ENCODE data around the gene HSPB1. TPM values are rescaled to one million over a fixed set of nuclear protein-coding genes. Genes with fewer than 3 reads are reported as not detected.

HSPB1 gene
- total and polyA plus RNA-seq, 2 of the 13 experiments (the other 11 are each of a cell fraction or from before 2014, with no cell fraction given): 21.0 to 38.6 TPM

DNA sequence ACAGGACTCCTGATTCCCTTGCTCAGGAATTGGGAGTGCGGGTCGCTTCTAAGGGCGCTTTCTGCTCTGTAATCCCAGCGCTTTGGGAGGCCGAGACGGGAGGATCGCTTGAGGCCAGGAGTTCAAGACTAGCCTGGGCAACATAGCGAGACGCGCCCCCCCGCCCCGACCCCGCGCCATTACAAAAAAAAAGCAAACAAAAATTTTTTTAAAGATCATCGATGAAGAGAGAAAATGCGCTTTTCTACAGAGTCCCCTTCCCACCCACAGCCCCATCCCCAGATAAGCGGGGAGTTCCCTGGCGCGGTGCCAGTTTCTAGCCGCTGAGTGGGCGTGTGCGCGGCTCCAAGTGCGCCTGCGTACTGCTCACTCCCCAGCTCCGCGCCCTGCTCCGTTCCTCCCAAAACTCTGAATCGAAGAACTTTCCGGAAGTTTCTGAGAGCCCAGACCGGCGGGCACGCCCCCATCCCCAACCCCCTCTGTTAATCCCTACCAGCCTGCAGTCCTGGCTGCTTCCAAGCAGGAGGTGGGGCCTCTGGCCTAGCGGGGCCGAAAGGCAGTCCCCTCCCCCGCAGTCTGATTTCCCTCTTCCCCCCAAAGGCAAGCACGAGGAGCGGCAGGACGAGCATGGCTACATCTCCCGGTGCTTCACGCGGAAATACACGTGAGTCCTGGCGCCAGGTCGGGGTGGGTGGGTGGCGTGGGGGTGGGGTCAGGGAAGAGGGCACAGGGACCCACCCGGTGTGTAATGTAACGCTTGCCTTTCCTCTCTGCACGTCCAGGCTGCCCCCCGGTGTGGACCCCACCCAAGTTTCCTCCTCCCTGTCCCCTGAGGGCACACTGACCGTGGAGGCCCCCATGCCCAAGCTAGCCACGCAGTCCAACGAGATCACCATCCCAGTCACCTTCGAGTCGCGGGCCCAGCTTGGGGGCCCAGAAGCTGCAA is 1.0 kb downstream of the HSPB1 start (continued):
- TF ChIP-seq ZNF296 (CRISPR knock-in tag; conservative IDR thresholded peaks at IDR 0.05): no peak
- no peak for TF ChIP-seq REL (CRISPR knock-in tag; conservative IDR thresholded peaks at IDR 0.05)
- TF ChIP-seq DPF2 (CRISPR knock-in tag; IDR thresholded peaks at IDR 0.05; ENCODE audit: borderline replicate concordance, low read depth): no peak
- TF ChIP-seq ZNF747 (CRISPR knock-in tag; IDR thresholded peaks at IDR 0.05; ENCODE audit: borderline replicate concordance): no peak
- peak; percentile 43; the same call in 1 of the 2 replicates for TF ChIP-seq ZFY (CRISPR knock-in tag; IDR thresholded peaks at IDR 0.05)
- TF ChIP-seq NPAS2 (CRISPR knock-in tag; IDR thresholded peaks at IDR 0.05; ENCODE audit: borderline replicate concordance): no peak
- TF ChIP-seq DNMT1 (CRISPR knock-in tag; IDR thresholded peaks at IDR 0.05): no peak
- no peak for TF ChIP-seq REXO4 (CRISPR knock-in tag; IDR thresholded peaks at IDR 0.05; ENCODE audit: borderline replicate concordance)
- TF ChIP-seq, protein P1, sequence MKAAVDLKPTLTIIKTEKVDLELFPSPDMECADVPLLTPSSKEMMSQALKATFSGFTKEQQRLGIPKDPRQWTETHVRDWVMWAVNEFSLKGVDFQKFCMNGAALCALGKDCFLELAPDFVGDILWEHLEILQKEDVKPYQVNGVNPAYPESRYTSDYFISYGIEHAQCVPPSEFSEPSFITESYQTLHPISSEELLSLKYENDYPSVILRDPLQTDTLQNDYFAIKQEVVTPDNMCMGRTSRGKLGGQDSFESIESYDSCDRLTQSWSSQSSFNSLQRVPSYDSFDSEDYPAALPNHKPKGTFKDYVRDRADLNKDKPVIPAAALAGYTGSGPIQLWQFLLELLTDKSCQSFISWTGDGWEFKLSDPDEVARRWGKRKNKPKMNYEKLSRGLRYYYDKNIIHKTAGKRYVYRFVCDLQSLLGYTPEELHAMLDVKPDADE (CRISPR knock-in tag; IDR thresholded peaks at IDR 0.05): no peak
- TF ChIP-seq ZNF432 (CRISPR knock-in tag; IDR thresholded peaks at IDR 0.05; ENCODE audit: borderline replicate concordance): no peak
- TF ChIP-seq CCDC6 (CRISPR knock-in tag; IDR thresholded peaks at IDR 0.05): peak; percentile 76
- no peak for TF ChIP-seq POLR2AphosphoS2 (IDR thresholded peaks at IDR 0.05; ENCODE audit: low read depth, low read length)
- TF ChIP-seq, protein P2, sequence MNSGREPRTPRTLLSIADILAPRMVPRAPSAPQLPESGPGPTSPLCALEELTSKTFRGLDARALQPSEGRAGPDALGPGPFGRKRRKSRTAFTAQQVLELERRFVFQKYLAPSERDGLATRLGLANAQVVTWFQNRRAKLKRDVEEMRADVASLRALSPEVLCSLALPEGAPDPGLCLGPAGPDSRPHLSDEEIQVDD (CRISPR knock-in tag; IDR thresholded peaks at IDR 0.05; ENCODE audit: borderline replicate concordance): no peak
- no peak for TF ChIP-seq ZNF205 (CRISPR knock-in tag; IDR thresholded peaks at IDR 0.05)
- TF ChIP-seq, protein P3, sequence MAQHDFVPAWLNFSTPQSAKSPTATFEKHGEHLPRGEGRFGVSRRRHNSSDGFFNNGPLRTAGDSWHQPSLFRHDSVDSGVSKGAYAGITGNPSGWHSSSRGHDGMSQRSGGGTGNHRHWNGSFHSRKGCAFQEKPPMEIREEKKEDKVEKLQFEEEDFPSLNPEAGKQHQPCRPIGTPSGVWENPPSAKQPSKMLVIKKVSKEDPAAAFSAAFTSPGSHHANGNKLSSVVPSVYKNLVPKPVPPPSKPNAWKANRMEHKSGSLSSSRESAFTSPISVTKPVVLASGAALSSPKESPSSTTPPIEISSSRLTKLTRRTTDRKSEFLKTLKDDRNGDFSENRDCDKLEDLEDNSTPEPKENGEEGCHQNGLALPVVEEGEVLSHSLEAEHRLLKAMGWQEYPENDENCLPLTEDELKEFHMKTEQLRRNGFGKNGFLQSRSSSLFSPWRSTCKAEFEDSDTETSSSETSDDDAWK (CRISPR knock-in tag; IDR thresholded peaks at IDR 0.05): no peak
- TF ChIP-seq NR2F2 (IDR thresholded peaks at IDR 0.05; ENCODE audit: borderline replicate concordance, low read depth): no peak
- no peak for TF ChIP-seq KLF15 (CRISPR knock-in tag; IDR thresholded peaks at IDR 0.05; ENCODE audit: borderline replicate concordance)
- TF ChIP-seq, protein P4, sequence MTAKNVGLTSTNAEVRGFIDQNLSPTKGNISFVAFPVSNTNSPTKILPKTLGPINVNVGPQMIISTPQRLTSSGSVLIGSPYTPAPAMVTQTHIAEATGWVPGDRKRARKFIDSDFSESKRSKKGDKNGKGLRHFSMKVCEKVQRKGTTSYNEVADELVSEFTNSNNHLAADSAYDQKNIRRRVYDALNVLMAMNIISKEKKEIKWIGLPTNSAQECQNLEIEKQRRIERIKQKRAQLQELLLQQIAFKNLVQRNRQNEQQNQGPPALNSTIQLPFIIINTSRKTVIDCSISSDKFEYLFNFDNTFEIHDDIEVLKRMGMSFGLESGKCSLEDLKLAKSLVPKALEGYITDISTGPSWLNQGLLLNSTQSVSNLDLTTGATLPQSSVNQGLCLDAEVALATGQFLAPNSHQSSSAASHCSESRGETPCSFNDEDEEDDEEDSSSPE (CRISPR knock-in tag; IDR thresholded peaks at IDR 0.05): peak; percentile 88
- TF ChIP-seq RBAK (CRISPR knock-in tag; IDR thresholded peaks at IDR 0.05): no peak
- no peak for TF ChIP-seq ZNF138 (CRISPR knock-in tag; IDR thresholded peaks at IDR 0.05; ENCODE audit: low read depth)
- no peak for TF ChIP-seq GLI4 (CRISPR knock-in tag; IDR thresholded peaks at IDR 0.05; ENCODE audit: borderline replicate concordance)
- TF ChIP-seq ZNF264 (CRISPR knock-in tag; IDR thresholded peaks at IDR 0.05): 0 out of 2 replicates have a peak, but pooled peaks have one; percentile 11

All from HepG2 (cell line).